Ovary (tissue), 9 donors: ENCODE measurements around the gene MYF6. TPM values are rescaled to one million over a fixed set of nuclear protein-coding genes. Genes with fewer than 3 reads are reported as not detected.

Experiments used
- DNase-seq, 5 donors: peaks; one replicate each; pipeline ENCODE4 v3.0.0-alpha.2; 2019 to 2020
- H3K27ac ChIP-seq, 2 donors: fragments of 200-600 bp; one replicate each; pipeline versions ENCODE4 v1.5.1 to v1.8.0; 2019 to 2022
- H3K27me3 ChIP-seq: fragments of 200-600 bp; one replicate; pipeline ENCODE4 v1.8.0; 2022
- H3K36me3 ChIP-seq: fragments of 200-600 bp; sonication (generic); one replicate; pipeline ENCODE4 v1.5.1; 2019
- H3K4me1 ChIP-seq: one replicate; pipeline ENCODE4 v1.8.1; 2013; ENCODE audit warnings: mild to moderate bottlenecking, moderate library complexity; ENCODE audit not compliant: insufficient read depth
- H3K4me3 ChIP-seq: fragments of 200-600 bp; sonication (generic); one replicate; pipeline ENCODE4 v1.5.1; 2017
- H3K9me3 ChIP-seq, 2 donors: fragments of 200-600 bp in 1 of 2; sonication (generic) in 1 of 2; one replicate each; pipeline versions ENCODE4 v1.5.1 to v1.8.1; 2013 to 2019; ENCODE audit warnings: mild to moderate bottlenecking in 1 of 2, moderate library complexity in 1 of 2
- CTCF ChIP-seq, 3 donors: fragments of 450-650 bp in 2 of 3; fragments of 200-600 bp in 1 of 3; IDR thresholded peaks; one replicate each; pipeline versions ENCODE4 v1.5.1 to v1.8.0; 2016 to 2022; ENCODE audit warnings: antibody characterized with exemption in 3 of 3, mild to moderate bottlenecking in 1 of 3
- EP300 ChIP-seq: sonication (generic); formaldehyde crosslinking; IDR thresholded peaks from one replicate; pipeline ENCODE4 v1.6.1; 2017; ENCODE audit warnings: antibody characterized with exemption
- POLR2A ChIP-seq: fragments of 450-650 bp; IDR thresholded peaks from one replicate; pipeline ENCODE4 v1.6.1; 2017; ENCODE audit warnings: antibody characterized with exemption, mild to moderate bottlenecking, moderate library complexity
- WGBS, 3 donors: extraction: QIAGEN DNeasy Blood & Tissue Kit in 1 of 3; methylation state at CpG; one replicate each; pipeline versions ENCODE4 v1.1.5 to v1.1.7; 2013 to 2017; 5-methylcytosine and 5-hydroxymethylcytosine counted together
- intact Hi-C, 4 donors: fragments of 100-400 bp; cut with DNase I; formaldehyde crosslinking; loops; one replicate each; pipeline versions ENCODE4 v1.11.0 to v1.15.1; 2022 to 2023
- polyA plus RNA-seq, 2 donors: library from polyadenylated mRNA; stranded (reverse); fragments of 200-250 nt in 1 of 2; fragments of 350-450 nt in 1 of 2; fragmentation: Illumina TruSeq in 1 of 2; extraction: RNeasy Lipid Tissue Mini Kit (QIAGEN cat#74804) in 1 of 2; gene quantifications; one replicate each; pipeline ENCODE4 v1.2.3, GENCODE V29; 2013 to 2014
- total RNA-seq, 7 donors: library from RNA; depleted of rRNA in 2 of 7; stranded (reverse); fragments of >200 nt in 2 of 7; fragmentation: NEBNext Ultra II Directional in 3 of 7; extraction: Animal tissue kit (Norgen Biotek cat#: 25700) in 3 of 7; gene quantifications; one replicate each; pipeline versions ENCODE4 v1.1.0 to v1.2.4, GENCODE V29; 2016 to 2023
- donor health status: DM: no; HTN: no; CAD: no; lungs with moderate emphysema.
- donor health status: DM: no; HTN: no; CAD: no.
- donor health status: Bipolar disorder and iron deficiency.
- donor health status: DM: yes; HTN: yes; CAD: no.
- donor health status: DM: no; HTN: no; CAD: no.
- donor health status: DM: yes; HTN: yes; CAD: no.

MYF6 gene
- total and polyA plus RNA-seq, 9 donors = not detected

- DNase-seq = no peak
- H3K36me3 ChIP-seq = no peaks in the 10 kb centered on the region
- no peak overlapping the region for H3K27ac ChIP-seq
- no peak overlapping the region for H3K4me3 ChIP-seq
- no peaks in the 10 kb centered on the region for H3K9me3 ChIP-seq
- no peaks in the 10 kb centered on the region for H3K4me1 ChIP-seq
- TF ChIP-seq EP300 (no peak), POLR2A (no peak), CTCF (IDR thresholded peaks at IDR 0.05) (no peak)
- intact Hi-C loops = no loop called here
- no peaks in the 10 kb centered on the region for H3K27me3 ChIP-seq
These were observed 45.0 kb downstream of the MYF6 start for GRCh38 chr12:80752464-80752863.

- 89 to 92% (median 90%) methylated on average over 3 of the region's 3 CpGs for WGBS, 3 donors
- Histone ChIP-seq H3K27ac (no peak overlapping the region), H3K9me3 (no peaks in the 10 kb centered on the region), H3K36me3 (no peaks in the 10 kb centered on the region), H3K4me3 (no peak overlapping the region), H3K4me1 (no peaks in the 10 kb centered on the region), H3K27me3 (no peaks in the 10 kb centered on the region)
- TF ChIP-seq POLR2A (no peak), EP300 (no peak)
- intact Hi-C loops = no loop called here
- no peak for DNase-seq
These were observed 46.8 kb downstream of the MYF6 start for GRCh38 chr12:80754274-80754673.

GRCh38 chr12:80756875-80757274 lies 49.4 kb downstream of the MYF6 start:
- intact Hi-C loops = no loop called here
- Histone ChIP-seq H3K4me1 (no peaks in the 10 kb centered on the region), H3K36me3 (no peaks in the 10 kb centered on the region), H3K4me3 (no peak overlapping the region), H3K27me3 (no peaks in the 10 kb centered on the region), H3K27ac (no peak overlapping the region), H3K9me3 (no peaks in the 10 kb centered on the region)
- 71 to 78% (median 75%) methylated on average over 1 of the region's 1 CpG for WGBS, 3 donors
- TF ChIP-seq POLR2A = no peak
- TF ChIP-seq CTCF (IDR thresholded peaks at IDR 0.05) = no peak
- no peak for TF ChIP-seq EP300
- DNase-seq = no peak

Other genes starting within 250 kb of the MYF6 start
- not detected for gene MYF5, start 9.3 kb downstream of the MYF6 start, total RNA-seq
- gene MYF5, start 9.3 kb downstream of the MYF6 start, polyA plus RNA-seq = not detected
- gene LIN7A, start 230.3 kb downstream of the MYF6 start, total RNA-seq = 10 to 100 TPM in 1 of 7 donors, 1 to 10 TPM in 6; 3.2 to 13.1 (median 8.0) TPM
- gene LIN7A, start 230.3 kb downstream of the MYF6 start, polyA plus RNA-seq = 1 to 10 TPM; 2.6 to 5.8 TPM